B cell (primary cell): Measurements from ENCODE around the gene PPIP5K2. TPM values are rescaled to one million over a fixed set of nuclear protein-coding genes. Genes with fewer than 3 reads are reported as not detected.
"Not testable (repeated sequence)": the region's sequence is repeated elsewhere in the genome, so short reads cannot be mapped to it uniquely, and the experiment has no call there.

Source experiments
- ATAC-seq: fragments of 200-7000 bp; cut with Tn5 transposase; one replicate; pipeline ENCODE4 v1.10.0; 2021; ENCODE audit warnings: low read depth, mild to moderate bottlenecking, moderate number of reproducible peaks, moderate library complexity
- CTCF ChIA-PET: fragments of 350-600 bp; sonication (Branson Sonifier 250); formaldehyde crosslinking; loops from one replicate; lab custom pipeline; 2021; ENCODE audit warnings: antibody characterized with exemption, inconsistent platforms; lab: Charles Lee
- POLR2A ChIA-PET: fragments of 350-600 bp; sonication (Branson Sonifier 250); formaldehyde crosslinking; loops from one replicate; lab custom pipeline; 2021; ENCODE audit warnings: antibody characterized with exemption; lab: Charles Lee
- DNase-seq: peaks from one replicate; pipeline ENCODE4 v3.0.0; 2013
- H2AFZ ChIP-seq: 2 replicates; pipeline ENCODE4 v1.6.1; 2012; ENCODE audit warnings: mild to moderate bottlenecking, low read depth, low read length; ENCODE audit not compliant: insufficient read depth, poor library complexity, severe bottlenecking
- H3K27ac ChIP-seq, 2 donors: 1 replicate in 1 of 2; 2 replicates in 1 of 2; pipeline ENCODE4 v1.5.1; 2012 to 2013; ENCODE audit warnings: low read length in 2 of 2, mild to moderate bottlenecking in 2 of 2, moderate library complexity in 1 of 2
- H3K27me3 ChIP-seq, 4 experiments: fragments of 200-600 bp in 1 of 4; sonication (generic) in 1 of 4; replicated peaks in 1 of 4; 1 replicate in 2 of 4; 2 replicates in 2 of 4; pipeline versions ENCODE4 v1.6.1 to v1.7.0; 2013 to 2016; ENCODE audit warnings: low read length in 3 of 4, mild to moderate bottlenecking in 2 of 4, mixed read lengths in 1 of 4, moderate library complexity in 1 of 4; ENCODE audit not compliant: insufficient read depth in 4 of 4, control insufficient read depth in 3 of 4; ENCODE audit errors: control extremely low read depth in 1 of 4
- H3K36me3 ChIP-seq, 2 experiments: replicated peaks in 1 of 2; 1 replicate in 1 of 2; 2 replicates in 1 of 2; pipeline versions ENCODE4 v1.6.1 to v1.7.1; 2013; ENCODE audit warnings: low read length in 1 of 2; ENCODE audit not compliant: insufficient read depth in 2 of 2, control insufficient read depth in 1 of 2; ENCODE audit errors: control extremely low read depth in 1 of 2, extremely low read depth in 1 of 2
- H3K4me1 ChIP-seq, 2 donors: fragments of 200-600 bp in 1 of 2; sonication (generic) in 1 of 2; 1 replicate in 1 of 2; 2 replicates in 1 of 2; pipeline versions ENCODE4 v1.5.1 to v1.6.1; 2013 to 2017; ENCODE audit warnings: low read length in 2 of 2; ENCODE audit not compliant: control insufficient read depth in 2 of 2, insufficient read depth in 2 of 2
- H3K4me2 ChIP-seq: replicated peaks from 2 replicates; pipeline ENCODE3; 2012; ENCODE audit warnings: mild to moderate bottlenecking, low read depth, low read length; ENCODE audit not compliant: poor library complexity, severe bottlenecking
- H3K4me3 ChIP-seq, 5 experiments: fragments of 200-600 bp in 1 of 5; sonication (generic) in 1 of 5; 1 replicate in 3 of 5; 2 replicates in 2 of 5; pipeline versions ENCODE4 v1.5.1 to v1.7.0; 2011 to 2016; ENCODE audit warnings: low read length in 4 of 5, mild to moderate bottlenecking in 4 of 5, low read depth in 2 of 5, control low read depth in 1 of 5, moderate library complexity in 1 of 5; ENCODE audit not compliant: insufficient read depth in 1 of 5; ENCODE audit errors: control extremely low read depth in 1 of 5, extremely low read depth in 1 of 5
- H3K79me2 ChIP-seq: fragments of 200-600 bp; sonication (generic); one replicate; pipeline ENCODE4 v1.6.0; 2016; ENCODE audit warnings: low read length; ENCODE audit not compliant: control insufficient read depth, insufficient read depth
- H3K9ac ChIP-seq: fragments of 200-600 bp; sonication (generic); 2 replicates; pipeline ENCODE4 v1.6.1; 2017; ENCODE audit warnings: mild to moderate bottlenecking, low read length, moderate library complexity
- H3K9me3 ChIP-seq, 3 donors: one replicate each; pipeline versions ENCODE4 v1.6.1 to v1.7.1; 2013; ENCODE audit warnings: low read length in 2 of 3; ENCODE audit not compliant: control insufficient read depth in 2 of 3, insufficient read depth in 1 of 3; ENCODE audit errors: control extremely low read depth in 1 of 3
- H4K20me1 ChIP-seq: 2 replicates; pipeline ENCODE4 v1.6.0; 2012; ENCODE audit warnings: mild to moderate bottlenecking, low read length; ENCODE audit not compliant: insufficient read depth, control insufficient read depth, poor library complexity, severe bottlenecking
- H3K27ac Mint-ChIP-seq: one replicate; pipeline ENCODE4 v1.8.0; 2021; ENCODE audit warnings: mixed read lengths
- H3K27me3 Mint-ChIP-seq: one replicate; pipeline ENCODE4 v1.8.0; 2021; ENCODE audit warnings: mixed read lengths
- H3K4me1 Mint-ChIP-seq: one replicate; pipeline ENCODE4 v1.8.0; 2021; ENCODE audit warnings: mixed read lengths
- H3K4me3 Mint-ChIP-seq: one replicate; pipeline ENCODE4 v1.8.0; 2021; ENCODE audit warnings: mixed read lengths
- H3K9me3 Mint-ChIP-seq: one replicate; pipeline ENCODE4 v1.8.0; 2022; ENCODE audit warnings: mixed read lengths; ENCODE audit not compliant: insufficient read depth
- EZH2 ChIP-seq: IDR thresholded peaks from 2 replicates; pipeline ENCODE4 v1.6.1; 2012; ENCODE audit warnings: borderline replicate concordance, low read depth, mild to moderate bottlenecking, moderate library complexity, low read length; ENCODE audit not compliant: insufficient read depth, poor library complexity, severe bottlenecking
- WGBS: methylation state at CpG from one replicate; pipeline ENCODE4 v1.1.5; 2013; ENCODE audit warnings: missing lambda C conversion rate; ENCODE audit not compliant: insufficient coverage; 5-methylcytosine and 5-hydroxymethylcytosine counted together
- intact Hi-C: fragments of 100-400 bp; cut with micrococcal nuclease; formaldehyde crosslinking; loops from one replicate; pipeline ENCODE4 v1.10.0; 2022
- polyA plus RNA-seq: library from polyadenylated mRNA; depleted of rRNA; stranded (reverse); fragments of >200 nt; gene quantifications from 2 replicates; pipeline ENCODE4 v1.2.3, GENCODE V29; 2012
- total RNA-seq, 2 donors: library from RNA; stranded (reverse); fragments of 120-200 nt in 1 of 2; gene quantifications; 1 replicate in 1 of 2; 2 replicates in 1 of 2; pipeline versions ENCODE4 v1.2.3 to v1.2.4, GENCODE V29; 2013 to 2022
- TF ChIP-seq, protein P1 (sequence below): fragments of 200-600 bp; IDR thresholded peaks from one replicate; pipeline ENCODE4 v1.8.0; 2022; ENCODE audit warnings: antibody characterized with exemption, mild to moderate bottlenecking

Gene PPIP5K2
- total and polyA plus RNA-seq, 2 donors (not counting 1 experiment from before 2014, with no cell fraction given), result 14.5 to 80.5 TPM

DNA sequence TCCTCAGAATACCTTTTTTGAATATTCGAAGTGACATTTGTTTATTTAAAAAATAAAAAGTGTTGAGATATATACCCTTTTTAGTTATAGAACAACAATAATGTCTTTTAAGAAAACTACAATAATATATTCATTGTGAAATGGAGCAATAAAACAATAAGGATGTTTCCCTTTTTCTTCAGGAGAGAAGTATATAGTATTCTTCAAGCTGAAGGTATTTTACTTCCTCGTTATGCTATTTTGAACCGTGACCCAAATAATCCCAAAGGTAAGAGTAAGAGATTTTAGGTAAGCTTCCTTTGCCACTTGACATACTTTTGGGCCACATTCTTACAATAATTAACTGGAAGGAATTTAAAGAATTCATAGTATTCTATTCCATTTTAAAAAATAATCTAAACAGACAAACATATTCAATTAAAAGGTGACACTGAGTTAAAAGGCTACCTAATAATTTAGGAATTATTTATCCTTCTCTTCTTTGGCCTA, 18.1 kb downstream of the PPIP5K2 start:
- intact Hi-C loops, result no loop called here
- H3K27me3 Mint-ChIP-seq, result no peaks in the 10 kb centered on the region
- H3K4me1 ChIP-seq, result no peaks in the 10 kb centered on the region
- no peak overlapping the region for H3K4me2 ChIP-seq
- WGBS, result no CpG with 5 or more reads among the region's 3 CpGs
- no peaks in the 10 kb centered on the region for H3K9me3 Mint-ChIP-seq
- H4K20me1 ChIP-seq, result no peaks in the 10 kb centered on the region
- ATAC-seq (no peak), DNase-seq (no peak)
- H3K4me3 Mint-ChIP-seq, result no peak overlapping the region
- H3K27ac ChIP-seq, result no peak overlapping the region
- H3K4me1 Mint-ChIP-seq, result no peaks in the 10 kb centered on the region
- no peaks in the 10 kb centered on the region for H3K79me2 ChIP-seq
- H3K9me3 ChIP-seq, result no peaks in the 10 kb centered on the region
- H3K27ac Mint-ChIP-seq, result no peak overlapping the region
- TF ChIP-seq EZH2, result no peak
- TF ChIP-seq, protein P1, sequence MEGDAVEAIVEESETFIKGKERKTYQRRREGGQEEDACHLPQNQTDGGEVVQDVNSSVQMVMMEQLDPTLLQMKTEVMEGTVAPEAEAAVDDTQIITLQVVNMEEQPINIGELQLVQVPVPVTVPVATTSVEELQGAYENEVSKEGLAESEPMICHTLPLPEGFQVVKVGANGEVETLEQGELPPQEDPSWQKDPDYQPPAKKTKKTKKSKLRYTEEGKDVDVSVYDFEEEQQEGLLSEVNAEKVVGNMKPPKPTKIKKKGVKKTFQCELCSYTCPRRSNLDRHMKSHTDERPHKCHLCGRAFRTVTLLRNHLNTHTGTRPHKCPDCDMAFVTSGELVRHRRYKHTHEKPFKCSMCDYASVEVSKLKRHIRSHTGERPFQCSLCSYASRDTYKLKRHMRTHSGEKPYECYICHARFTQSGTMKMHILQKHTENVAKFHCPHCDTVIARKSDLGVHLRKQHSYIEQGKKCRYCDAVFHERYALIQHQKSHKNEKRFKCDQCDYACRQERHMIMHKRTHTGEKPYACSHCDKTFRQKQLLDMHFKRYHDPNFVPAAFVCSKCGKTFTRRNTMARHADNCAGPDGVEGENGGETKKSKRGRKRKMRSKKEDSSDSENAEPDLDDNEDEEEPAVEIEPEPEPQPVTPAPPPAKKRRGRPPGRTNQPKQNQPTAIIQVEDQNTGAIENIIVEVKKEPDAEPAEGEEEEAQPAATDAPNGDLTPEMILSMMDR, result no peak
- no peak overlapping the region for H3K4me3 ChIP-seq
- ChIA-PET CTCF (interaction anchor here (0.8 to 3.4 kb wide), 16 partner anchors 9 to 601 kb away, joined by 3 to 37 read pairs (median 6); partner anchors contain the start of genes GIN1, MACIR and PPIP5K2), POLR2A (no interaction called here)
- H3K36me3 ChIP-seq, result peaks cover 7 to 13% of the 10 kb centered on the region in 2 experiments
- H2AFZ ChIP-seq, result no peak overlapping the region
- no peak overlapping the region for H3K9ac ChIP-seq
- H3K27me3 ChIP-seq, result no peaks in the 10 kb centered on the region

GRCh38 chr5:103139264-103139865, 19.3 kb downstream of the PPIP5K2 start:
- no peaks in the 10 kb centered on the region for H3K79me2 ChIP-seq
- Mint-ChIP-seq H3K4me1 (no peaks in the 10 kb centered on the region), H3K9me3 (no peaks in the 10 kb centered on the region), H3K27me3 (no peaks in the 10 kb centered on the region), H3K4me3 (no peak overlapping the region), H3K27ac (no peak overlapping the region)
- no peaks in the 10 kb centered on the region for H3K27me3 ChIP-seq
- peak; percentile 87 for ATAC-seq
- H4K20me1 ChIP-seq, result no peaks in the 10 kb centered on the region
- intact Hi-C loops, result loop anchor here (1.0 kb wide), 3 partner anchors 359 to 603 kb away; no protein-coding TSS in a partner anchor
- ChIA-PET CTCF (interaction anchor here (0.6 to 3.4 kb wide), 37 partner anchors 8 to 602 kb away, joined by 3 to 37 read pairs (median 4); partner anchors contain the start of genes GIN1, MACIR and PPIP5K2), POLR2A (no interaction called here)
- peaks cover 7 to 12% of the 10 kb centered on the region in 2 experiments for H3K36me3 ChIP-seq
- DNase-seq, result peak; percentile 82
- no peak overlapping the region for H3K4me2 ChIP-seq
- H3K9me3 ChIP-seq, result no peaks in the 10 kb centered on the region
- WGBS, result no CpG with 5 or more reads among the region's 2 CpGs
- no peak overlapping the region for H2AFZ ChIP-seq
- H3K9ac ChIP-seq, result no peak overlapping the region
- H3K27ac ChIP-seq, result no peak overlapping the region
- no peak overlapping the region for H3K4me3 ChIP-seq
- H3K4me1 ChIP-seq, result no peaks in the 10 kb centered on the region
- TF ChIP-seq, protein P1, result peak; percentile 98
- no peak for TF ChIP-seq EZH2

DNA sequence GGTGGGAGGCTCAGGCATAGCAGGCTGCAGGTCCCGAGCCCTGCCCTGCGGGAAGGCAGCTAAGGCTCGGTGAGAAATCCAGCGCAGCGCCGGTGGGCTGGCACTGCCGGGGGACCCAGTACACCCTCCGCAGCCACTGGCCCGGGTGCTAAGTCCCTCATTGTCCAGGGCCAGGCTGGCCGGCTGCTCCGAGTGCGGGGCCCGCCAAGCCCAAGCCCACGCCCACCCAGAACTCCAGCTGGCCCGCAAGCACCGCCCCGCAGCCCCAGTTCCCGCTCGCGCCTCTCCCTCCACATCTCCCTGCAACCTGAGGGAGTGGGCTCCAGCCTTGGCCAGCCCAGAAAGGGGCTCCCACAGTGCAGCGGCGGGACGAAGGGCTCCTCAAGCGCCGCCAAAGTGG, 22.0 kb downstream of the PPIP5K2 start:
- 99% methylated on average over 18 of the region's 25 CpGs for WGBS
- H3K79me2 ChIP-seq, H2AFZ ChIP-seq, H3K4me3 ChIP-seq, intact Hi-C loops, POLR2A ChIA-PET, ATAC-seq, H3K27me3 Mint-ChIP-seq, H3K9ac ChIP-seq, H3K36me3 ChIP-seq, H3K9me3 ChIP-seq, H3K27ac ChIP-seq, H3K4me2 ChIP-seq, DNase-seq, H4K20me1 ChIP-seq, H3K4me1 Mint-ChIP-seq, H3K9me3 Mint-ChIP-seq, H3K27ac Mint-ChIP-seq, H3K4me3 Mint-ChIP-seq, H3K27me3 ChIP-seq, H3K4me1 ChIP-seq: not testable (repeated sequence)
- CTCF ChIA-PET, result interaction anchor here (1.5 kb wide), 1 partner anchor 461 kb away, joined by 5 read pairs; no protein-coding TSS in a partner anchor
